ENCODE measurements around the gene DENND1A. TPM values are rescaled to one million over a fixed set of nuclear protein-coding genes. Genes with fewer than 3 reads are reported as not detected.
"Not testable (repeated sequence)": the region's sequence is repeated elsewhere in the genome, so short reads cannot be mapped to it uniquely, and the experiment has no call there.

DENND1A gene
- total RNA-seq, 1 donor from 2014 or later, result 12.6 TPM

DNA sequence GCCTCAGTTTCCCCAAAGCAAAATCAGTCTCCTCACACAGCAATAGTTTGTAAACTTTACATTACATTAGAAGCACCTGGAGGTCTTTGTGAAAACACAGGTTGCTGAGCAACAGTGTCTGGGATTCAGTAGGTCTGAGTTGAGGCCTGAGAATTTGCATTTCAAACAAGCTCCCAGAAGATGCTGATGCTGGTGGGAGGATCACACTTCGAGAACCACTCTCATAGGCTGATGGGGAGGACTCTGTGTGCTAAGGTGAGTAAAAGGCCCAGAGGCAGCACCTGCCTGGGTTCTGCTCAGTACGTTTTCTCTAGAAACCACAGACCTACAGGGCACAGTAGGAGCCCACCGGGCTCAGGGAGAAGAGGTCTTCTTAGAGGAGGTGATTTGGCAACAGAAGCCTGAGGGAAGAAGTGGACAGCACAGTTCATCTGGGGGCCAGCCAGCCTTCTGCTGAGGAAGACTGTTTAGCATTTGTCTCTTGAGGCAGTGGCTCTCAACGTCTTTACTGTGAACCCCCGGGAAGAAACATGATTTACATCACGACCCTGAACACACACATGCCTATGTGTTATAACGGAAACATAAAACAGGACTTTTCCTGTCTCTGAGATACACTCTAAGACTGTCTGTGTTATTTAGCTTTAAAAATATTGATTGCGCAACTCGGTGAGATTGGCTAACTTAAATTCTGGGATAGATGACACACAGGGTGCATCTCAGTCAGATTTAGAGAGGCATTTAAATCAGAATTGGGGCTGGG, 24.8 kb upstream of the DENND1A start:
- peak; percentile 58 for ATAC-seq (ENCODE audit: poor library complexity)
- intact Hi-C loops (cut with DNase I), result no loop called here
- DNase-seq, result no peak

DNA sequence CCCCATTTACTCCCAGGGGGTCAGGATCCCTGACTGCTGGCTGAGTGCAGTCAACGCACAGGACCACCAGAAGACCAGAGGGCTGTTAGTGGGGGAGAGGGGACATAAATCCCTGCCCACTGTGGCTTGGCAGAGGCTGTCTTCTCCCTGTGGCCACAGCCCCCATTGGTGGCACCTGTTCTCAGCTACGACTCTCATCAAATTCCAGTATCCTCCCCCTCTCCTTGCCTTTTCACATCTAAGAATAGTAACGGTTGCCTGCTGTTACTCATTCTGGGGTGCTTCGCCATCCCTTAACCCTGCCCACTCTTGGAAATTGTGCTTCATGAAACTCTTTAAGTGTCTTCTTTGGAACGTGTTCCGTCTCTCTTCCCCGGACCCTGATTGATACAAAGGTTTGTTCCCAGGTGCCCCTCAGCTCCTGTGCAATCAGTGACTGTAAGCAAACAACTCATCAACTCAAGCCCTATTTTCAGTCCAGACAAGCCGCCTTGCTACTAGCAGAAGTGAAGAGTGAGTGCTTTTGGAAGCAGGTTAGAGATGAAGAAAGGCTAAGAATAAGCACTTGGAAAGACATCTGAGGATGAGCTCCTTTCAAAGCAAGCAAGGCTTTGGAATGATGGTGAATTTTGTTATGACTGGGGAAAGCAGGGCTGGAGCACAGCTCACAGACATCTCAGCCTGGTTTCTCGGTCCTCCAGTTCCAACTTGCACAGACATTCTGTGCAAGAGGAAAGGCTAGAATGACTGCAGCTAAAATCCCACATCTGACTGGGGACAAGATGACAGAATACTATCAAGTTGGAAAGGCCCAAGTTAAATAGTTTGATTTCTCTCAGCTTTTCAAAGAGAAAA, 22.9 kb upstream of the DENND1A start:
- intact Hi-C loops (cut with DNase I), result no loop called here
- no peak for DNase-seq
- no peak for ATAC-seq (ENCODE audit: poor library complexity)

DNA sequence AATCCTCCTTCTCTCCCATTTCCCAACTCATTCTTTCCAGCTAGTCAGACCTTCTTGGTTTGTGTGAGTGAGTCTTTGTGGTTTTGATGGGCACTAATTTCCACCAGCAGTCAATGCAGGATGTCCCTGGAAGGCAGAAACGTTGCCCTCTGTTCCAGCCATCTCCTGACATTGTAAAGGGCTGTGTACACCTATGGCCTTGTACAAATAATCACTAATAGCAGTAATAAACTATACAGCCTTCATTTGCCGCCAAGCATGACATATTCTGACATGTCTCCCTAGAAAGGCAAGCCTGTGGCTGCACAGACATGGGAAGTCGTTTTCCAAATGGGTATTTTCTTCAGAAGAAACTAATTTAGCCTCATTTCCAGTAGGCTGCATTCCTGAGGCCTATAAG, 18.4 kb upstream of the DENND1A start:
- ATAC-seq (ENCODE audit: poor library complexity) (no peak), DNase-seq (no peak)
- intact Hi-C loops (cut with DNase I), result no loop called here

DNA sequence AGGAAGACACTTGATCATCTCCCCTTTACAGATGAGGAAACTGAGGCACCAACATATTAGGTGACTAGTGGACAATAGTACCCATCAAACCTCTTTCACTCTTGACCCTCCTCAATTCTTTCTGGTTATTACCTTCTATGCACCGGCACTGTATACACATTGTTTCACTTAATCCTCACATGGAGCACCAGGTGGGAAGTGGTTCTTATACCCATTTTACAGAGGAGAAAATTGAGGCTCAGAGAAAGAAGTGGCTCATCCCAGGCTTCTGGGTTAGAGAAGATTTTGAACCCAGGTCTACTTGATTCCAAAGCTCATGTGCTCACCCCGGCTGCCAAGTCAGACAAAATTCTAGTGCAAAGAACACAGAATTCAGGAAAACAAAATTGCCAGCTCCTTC, 17.4 kb upstream of the DENND1A start:
- intact Hi-C loops (cut with DNase I), result no loop called here
- ATAC-seq (ENCODE audit: poor library complexity), result no peak

DNA sequence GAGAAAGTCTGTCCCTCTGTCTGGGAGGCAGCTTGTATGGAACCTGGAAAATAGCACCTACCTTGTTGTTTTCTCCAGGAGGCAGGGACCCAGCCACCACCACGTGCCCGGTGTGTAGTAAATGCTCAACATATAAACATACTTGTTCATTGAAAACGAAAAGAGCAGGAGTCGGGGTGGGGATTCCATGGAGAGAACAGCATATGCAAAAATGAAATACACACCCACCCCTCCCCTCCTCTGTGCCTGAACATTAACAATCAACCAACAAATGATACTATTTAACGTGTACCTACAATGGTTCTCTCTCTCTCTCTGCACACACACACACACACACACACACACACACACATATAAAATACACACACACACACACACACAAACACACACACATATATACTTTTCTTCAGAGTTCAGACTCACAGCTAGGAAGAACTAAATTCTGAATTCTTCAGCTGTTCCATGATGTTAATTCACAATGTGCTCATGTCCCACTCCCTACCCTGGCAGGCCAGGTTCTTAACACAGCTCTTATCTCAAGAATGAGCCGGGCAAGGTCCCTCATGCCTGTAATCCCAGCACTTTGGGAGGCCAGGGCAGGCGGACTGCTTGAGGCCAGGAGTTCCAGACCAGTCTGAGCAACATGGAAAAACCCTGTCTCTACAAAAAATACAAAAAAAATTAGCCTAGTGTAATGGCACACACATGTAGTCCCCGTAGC, 16.3 kb upstream of the DENND1A start:
- ATAC-seq (ENCODE audit: poor library complexity), result no peak
- no peak for DNase-seq
- intact Hi-C loops (cut with DNase I), result no loop called here

More for the DNA sequence above, 17.4 kb upstream of the DENND1A start:
- no peak for DNase-seq

DNA sequence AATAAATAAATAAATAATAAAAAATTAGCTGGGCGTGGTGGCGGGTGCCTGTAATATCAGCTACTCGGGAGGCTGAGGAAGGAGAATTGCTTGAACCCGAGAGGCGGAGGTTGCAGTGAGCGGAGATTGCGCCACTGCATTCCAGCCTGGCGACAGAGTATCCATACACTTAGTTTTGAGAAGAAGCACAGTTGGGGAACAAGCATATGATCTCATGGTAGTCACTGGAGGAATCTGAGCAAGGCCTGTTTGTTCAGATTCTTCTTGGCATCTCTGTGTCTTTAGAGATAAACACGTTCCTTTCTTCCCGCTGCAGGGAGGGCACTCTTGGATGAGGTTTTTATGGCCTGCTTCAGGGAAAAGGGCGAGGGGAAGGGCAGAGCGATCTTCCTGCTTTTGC, 15.6 kb upstream of the DENND1A start:
- intact Hi-C loops (cut with DNase I), result no loop called here
- ATAC-seq (ENCODE audit: poor library complexity), result no peak

DNA sequence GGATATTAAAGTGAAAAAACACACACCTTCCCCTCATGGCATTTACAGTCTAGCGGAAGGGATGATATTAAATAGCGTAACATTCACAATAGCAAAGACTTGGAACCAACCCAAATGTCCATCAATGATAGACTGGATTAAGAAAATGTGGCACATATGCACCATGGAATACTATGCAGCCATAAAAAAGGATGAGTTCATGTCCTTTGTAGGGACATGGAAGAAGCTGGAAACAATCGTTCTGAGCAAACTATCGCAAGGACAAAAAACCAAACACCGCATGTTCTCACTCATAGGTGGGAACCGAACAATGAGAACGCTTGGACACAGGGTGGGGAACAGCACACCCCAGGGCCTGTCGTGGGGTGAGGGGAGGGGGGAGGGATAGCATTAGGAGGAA, 14.5 kb upstream of the DENND1A start:
- not testable (repeated sequence) for ATAC-seq (ENCODE audit: poor library complexity); DNase-seq

More for the DNA sequence above, 15.6 kb upstream of the DENND1A start:
- no peak for DNase-seq

DNA sequence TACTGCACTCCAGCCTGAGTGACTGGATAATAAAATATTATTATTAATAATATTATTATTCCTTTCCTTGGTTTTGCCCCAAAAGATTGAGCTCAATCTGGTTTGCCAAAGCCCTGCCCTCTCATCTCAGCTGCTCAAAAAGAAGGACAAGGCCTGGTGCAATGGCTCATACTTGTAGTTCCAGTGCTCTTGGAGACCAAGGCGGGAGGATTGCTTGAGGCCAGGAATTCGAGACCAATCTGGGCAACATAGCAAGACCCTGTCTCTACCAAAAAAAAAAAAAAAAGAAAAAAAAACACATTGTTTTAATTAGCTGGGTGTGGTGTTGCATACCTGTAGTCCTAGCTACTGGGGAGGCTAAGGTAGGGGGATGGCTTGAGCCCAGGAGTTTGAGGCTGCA, 13.7 kb upstream of the DENND1A start:
- ATAC-seq (ENCODE audit: poor library complexity) (no peak), DNase-seq (no peak)
- intact Hi-C loops (cut with DNase I), result no loop called here

More for the DNA sequence above, 14.5 kb upstream of the DENND1A start:
- intact Hi-C loops (cut with DNase I), result not testable (repeated sequence)

DNA sequence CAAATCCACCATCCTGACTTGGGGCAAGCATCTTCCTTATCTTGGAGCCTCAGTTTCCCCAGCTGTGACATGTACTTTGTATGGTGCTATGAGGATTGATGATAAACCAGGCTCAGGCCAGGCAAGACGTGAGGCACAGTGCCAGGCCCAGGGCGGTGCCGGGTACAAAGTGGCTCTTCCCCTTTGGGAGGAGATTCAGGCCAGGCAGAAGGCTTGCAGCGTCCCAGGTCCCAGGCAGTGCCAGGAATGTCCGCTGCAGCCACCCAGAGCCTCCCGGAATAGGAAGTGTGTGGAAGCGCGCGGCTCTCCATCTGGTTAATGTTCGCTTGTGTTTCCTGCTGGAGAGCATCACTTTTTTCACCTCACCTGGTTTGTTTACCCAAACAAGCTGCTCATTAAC, 12.6 kb upstream of the DENND1A start:
- ATAC-seq (ENCODE audit: poor library complexity), result no peak
- DNase-seq, result no peak
- intact Hi-C loops (cut with DNase I), result no loop called here

DNA sequence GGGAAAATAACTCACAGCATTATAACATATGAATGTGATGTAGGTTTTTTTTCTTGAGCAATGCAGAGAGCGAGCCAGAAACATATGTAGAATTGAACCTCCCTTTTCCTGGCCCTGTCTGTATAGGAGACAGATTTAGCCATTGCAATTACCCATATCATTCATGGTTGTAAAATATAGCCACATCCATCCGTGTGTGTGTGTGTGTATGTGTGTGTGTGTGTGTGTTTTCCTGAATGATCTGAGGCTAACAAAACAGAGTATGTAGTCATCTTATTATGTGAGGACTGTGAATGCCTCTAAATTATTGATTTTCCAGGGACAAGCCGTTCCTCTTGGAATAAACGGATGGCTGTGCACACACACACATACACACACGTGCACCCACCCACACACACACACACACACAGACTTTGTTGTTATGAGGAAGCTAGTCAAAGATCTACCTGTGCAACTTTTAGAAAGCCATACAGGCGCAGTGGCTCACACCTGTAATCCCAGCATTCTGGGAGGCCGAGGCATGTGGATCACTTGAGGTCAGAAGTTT, 11.7 kb upstream of the DENND1A start:
- intact Hi-C loops (cut with DNase I), result no loop called here
- DNase-seq, result no peak
- no peak for ATAC-seq (ENCODE audit: poor library complexity)

DNA sequence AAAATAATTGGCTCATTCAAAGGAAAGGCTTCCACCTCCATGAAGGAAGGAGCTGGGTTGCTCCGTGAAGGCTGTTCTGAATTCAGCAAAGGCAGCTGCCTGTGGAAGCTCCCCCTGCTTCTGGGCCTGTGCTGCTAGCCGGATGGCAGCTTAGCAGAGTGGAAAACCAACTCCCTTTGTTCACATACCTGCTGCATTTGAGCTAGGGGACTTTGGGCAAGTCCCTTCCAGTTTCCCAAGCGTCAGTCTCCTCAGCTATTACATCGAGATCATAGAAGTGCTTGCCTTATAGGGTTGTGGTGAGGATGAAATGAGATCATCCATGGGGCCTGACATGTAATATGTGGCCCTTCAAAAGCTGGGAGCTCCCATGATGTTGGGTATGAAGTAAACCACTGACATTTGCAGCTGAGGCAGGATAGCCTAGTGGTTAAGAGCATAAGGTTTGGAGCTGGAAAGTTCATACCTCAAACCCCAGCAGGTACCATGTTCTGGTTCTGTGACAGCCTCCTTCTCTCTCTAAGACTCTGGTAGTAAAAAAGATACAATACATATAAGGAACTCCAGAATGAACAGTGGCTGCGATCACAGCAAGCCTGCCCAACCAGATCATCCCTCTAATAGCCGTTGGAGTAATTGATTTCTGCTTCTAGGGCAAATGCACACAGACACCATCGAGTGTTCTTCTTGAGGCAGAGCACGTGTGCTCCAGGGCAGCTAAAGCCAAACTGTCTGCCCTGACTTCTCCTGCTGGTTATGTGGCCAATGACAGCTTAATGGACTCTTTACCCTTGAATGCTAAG, 11.0 kb upstream of the DENND1A start:
- DNase-seq (no peak), ATAC-seq (ENCODE audit: poor library complexity) (no peak)
- intact Hi-C loops (cut with DNase I), result no loop called here

DNA sequence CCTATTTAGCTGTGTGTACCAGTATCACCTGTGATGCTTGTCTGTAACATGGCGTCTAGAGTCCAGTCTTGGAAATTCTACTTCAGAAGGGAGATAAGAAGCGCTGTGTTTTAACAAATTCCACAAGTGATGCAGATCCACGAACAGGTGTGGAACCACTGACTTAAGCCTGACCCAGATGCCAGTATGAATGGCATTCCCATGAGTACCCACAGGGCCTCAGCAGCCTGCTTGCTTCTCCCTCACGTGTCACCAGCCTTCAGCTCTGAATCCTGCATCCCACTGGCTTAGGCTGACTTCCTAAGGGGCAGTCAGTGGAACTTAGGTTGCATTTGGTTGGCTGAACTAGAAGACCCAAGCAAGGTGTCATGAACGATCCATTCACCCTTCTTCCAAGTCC, 8.5 kb upstream of the DENND1A start:
- no peak for ATAC-seq (ENCODE audit: poor library complexity)
- intact Hi-C loops (cut with DNase I), result no loop called here
- DNase-seq, result no peak

DNA sequence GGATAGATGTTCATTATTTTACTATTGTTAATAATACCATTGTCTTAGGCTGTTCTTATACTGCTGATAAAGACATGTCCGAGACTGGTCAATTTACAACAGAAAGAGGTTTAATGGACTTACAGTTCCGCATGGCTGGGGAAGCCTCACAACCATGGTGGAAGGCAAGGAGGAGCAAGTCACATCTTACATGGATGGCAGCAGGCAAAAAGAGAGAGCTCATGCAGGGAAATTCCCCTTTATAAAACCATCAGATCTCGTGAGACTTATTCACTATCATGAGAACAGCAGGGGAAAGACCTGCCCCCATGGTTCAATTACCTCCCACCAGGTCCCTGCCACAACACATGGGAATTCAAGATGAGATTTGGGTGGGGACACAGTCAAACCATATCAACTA, 6.6 kb upstream of the DENND1A start:
- DNase-seq; ATAC-seq (ENCODE audit: poor library complexity); intact Hi-C loops (cut with DNase I): not testable (repeated sequence)

DNA sequence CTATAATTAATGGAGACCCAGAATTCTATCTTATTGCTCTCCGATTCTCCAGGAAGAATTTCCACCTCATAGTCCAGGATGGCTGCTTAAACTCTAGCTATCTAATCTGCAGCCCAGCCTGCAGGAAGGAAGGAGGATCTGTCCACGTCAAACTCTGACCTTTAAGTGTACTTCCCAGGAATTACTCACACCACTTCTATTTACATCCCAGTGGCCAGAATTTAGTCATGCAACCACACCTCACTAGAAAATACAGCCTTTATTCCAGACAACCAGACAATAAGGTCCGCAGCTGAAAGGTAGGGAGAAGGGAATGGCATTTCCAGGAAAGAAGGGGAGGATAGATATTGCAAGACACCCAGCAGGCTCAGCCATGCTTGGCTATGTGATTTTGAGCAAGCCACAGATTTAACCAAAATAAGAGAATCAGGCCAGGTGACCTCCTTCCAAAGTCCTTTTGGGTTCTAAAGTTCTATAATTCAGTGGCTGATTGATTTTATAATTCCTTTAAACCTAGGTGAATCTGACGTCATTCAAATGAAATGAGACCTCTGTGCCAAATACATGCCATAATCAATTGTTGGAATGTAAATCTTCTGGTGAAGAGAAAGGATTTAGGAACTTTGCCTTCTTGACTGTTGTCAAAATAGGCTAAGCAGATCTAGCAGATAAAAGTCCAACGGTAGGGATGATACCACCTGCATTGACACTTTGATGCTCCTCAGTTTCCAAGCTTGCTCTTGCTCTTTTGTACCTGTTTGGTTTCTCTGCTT, 3.7 kb upstream of the DENND1A start:
- intact Hi-C loops (cut with DNase I), result no loop called here
- no peak for DNase-seq
- no peak for ATAC-seq (ENCODE audit: poor library complexity)

DNA sequence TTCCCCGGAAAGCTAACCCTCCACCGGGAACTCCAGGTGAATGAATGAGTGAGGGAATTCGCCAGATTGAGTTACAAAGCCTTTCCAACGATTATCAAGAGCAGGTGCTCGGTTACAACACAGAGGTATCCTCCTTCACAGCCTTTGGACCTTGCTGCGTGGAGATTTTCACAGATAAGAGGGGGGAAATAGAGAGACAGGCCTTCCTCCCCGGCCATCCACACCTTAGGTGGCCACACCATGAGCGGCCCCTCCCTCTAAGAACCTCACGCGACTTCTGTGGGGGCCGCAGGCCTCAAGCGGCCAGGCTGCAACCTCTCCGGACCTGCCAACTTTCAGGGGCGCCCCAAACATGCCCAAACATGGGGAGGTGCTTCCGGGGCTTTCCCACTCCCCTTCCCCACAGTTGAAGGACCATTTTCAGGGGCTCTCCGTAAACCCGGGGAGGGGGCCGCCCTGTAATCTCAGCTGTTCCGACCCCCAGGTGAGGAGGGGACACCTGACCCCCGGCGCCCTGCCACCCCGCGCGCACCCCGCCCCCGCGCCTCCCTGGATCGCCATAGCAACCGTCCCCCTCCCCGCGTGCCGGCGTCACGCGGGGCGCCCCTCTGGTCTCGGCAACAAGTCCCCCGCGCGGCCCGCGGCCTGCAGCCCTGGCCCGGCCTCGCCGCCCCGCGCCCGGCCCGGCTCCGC, 603 bp downstream of the DENND1A start:
- ATAC-seq (ENCODE audit: poor library complexity) (no peak), DNase-seq (no peak)
- intact Hi-C loops (cut with DNase I), result no loop called here

DNA sequence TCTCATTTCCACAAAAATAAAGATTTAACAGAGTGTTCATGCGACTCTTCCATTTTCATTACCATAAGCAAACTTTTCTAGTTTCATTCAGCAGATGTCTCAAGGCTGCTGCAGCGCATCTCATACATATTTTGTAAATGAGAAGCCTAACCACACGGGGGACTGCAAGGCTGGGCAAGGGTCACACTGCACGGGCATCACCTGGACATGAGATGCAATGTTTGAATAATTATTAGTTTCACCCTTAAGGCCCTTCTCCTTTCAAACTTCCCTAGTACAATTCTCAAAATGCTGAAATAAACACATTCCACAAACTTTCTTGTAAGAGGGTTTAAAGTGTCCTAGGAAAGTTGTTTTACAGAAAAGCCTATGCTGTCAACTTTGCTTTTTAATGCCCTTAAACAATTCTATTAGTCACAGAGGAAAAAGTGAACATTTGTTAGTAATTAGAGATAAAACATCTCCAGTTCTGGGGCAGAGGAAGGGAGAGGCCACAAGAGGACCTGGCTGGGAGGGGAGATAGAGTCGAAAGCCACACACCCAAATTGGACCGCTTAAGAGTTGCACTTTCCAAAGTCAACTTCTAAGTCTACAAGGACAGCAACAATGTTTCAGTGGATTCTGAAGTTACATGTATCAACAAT, 1.3 kb downstream of the DENND1A start:
- DNase-seq, result no peak
- intact Hi-C loops (cut with DNase I), result no loop called here

More for the DNA sequence above, 1.3 kb downstream of the DENND1A start:
- peak; percentile 28 for ATAC-seq (ENCODE audit: poor library complexity)
